Naive thymus-derived CD4-positive, alpha-beta T cell (primary cell): ENCODE results near the gene SLC37A2. TPM values are rescaled to one million over a fixed set of nuclear protein-coding genes. Genes with fewer than 3 reads are reported as not detected.

ENCODE experiments used
- ATAC-seq: fragments of 150-1000 bp; cut with Tn5 transposase; 2 replicates; pipeline ENCODE4 v1.10.0; 2021; ENCODE audit warnings: mild to moderate bottlenecking, moderate library complexity
- CTCF ChIA-PET: fragments of 350-600 bp; sonication (Branson Sonifier 250); formaldehyde crosslinking; loops from one replicate; lab custom pipeline; 2021; ENCODE audit warnings: antibody characterized with exemption; lab: Charles Lee
- POLR2A ChIA-PET: fragments of 350-600 bp; sonication (Branson Sonifier 250); formaldehyde crosslinking; loops from one replicate; lab custom pipeline; 2021; ENCODE audit warnings: antibody characterized with exemption, inconsistent platforms; lab: Charles Lee
- DNase-seq, 9 donors: peaks; one replicate each; pipeline versions ENCODE4 v3.0.0 to v3.0.0-alpha.2; 2020 to 2022; ENCODE audit warnings: mixed read lengths in 1 of 9
- H3K27ac ChIP-seq: one replicate; pipeline ENCODE4 v1.7.0; 2013; ENCODE audit warnings: mild to moderate bottlenecking, low read depth, low read length, moderate library complexity
- H3K27me3 ChIP-seq, 2 donors: one replicate each; pipeline ENCODE4 v1.7.0; 2013; ENCODE audit warnings: low read length in 2 of 2, mild to moderate bottlenecking in 2 of 2, moderate library complexity in 2 of 2; ENCODE audit not compliant: control insufficient read depth in 2 of 2, insufficient read depth in 2 of 2
- H3K36me3 ChIP-seq, 3 experiments: 1 replicate in 2 of 3; 2 replicates in 1 of 3; pipeline ENCODE4 v1.7.0; 2013; ENCODE audit warnings: low read length in 3 of 3, mild to moderate bottlenecking in 3 of 3, moderate library complexity in 1 of 3; ENCODE audit not compliant: insufficient read depth in 3 of 3, control insufficient read depth in 2 of 3
- H3K4me1 ChIP-seq, 2 donors: one replicate each; pipeline ENCODE4 v1.7.0; 2013; ENCODE audit warnings: low read length in 2 of 2, mild to moderate bottlenecking in 2 of 2, moderate library complexity in 1 of 2; ENCODE audit not compliant: control insufficient read depth in 2 of 2, insufficient read depth in 2 of 2
- H3K4me3 ChIP-seq: 2 replicates; pipeline ENCODE4 v1.7.0; 2013; ENCODE audit warnings: mild to moderate bottlenecking, low read length
- H3K9me3 ChIP-seq, 3 experiments: 1 replicate in 2 of 3; 2 replicates in 1 of 3; pipeline ENCODE4 v1.7.0; 2013; ENCODE audit warnings: low read length in 3 of 3; ENCODE audit not compliant: control insufficient read depth in 2 of 3
- H3K27ac Mint-ChIP-seq, 9 donors: one replicate each; pipeline ENCODE4 v1.8.0; 2020 to 2022; ENCODE audit warnings: mixed read lengths in 9 of 9, mild to moderate bottlenecking in 8 of 9, moderate library complexity in 5 of 9, inconsistent platforms in 2 of 9
- H3K27me3 Mint-ChIP-seq, 5 donors: one replicate each; pipeline ENCODE4 v1.8.0; 2021 to 2022; ENCODE audit warnings: mixed read lengths in 5 of 5, mild to moderate bottlenecking in 1 of 5
- H3K36me3 Mint-ChIP-seq, 5 donors: one replicate each; pipeline ENCODE4 v1.8.0; 2020 to 2022; ENCODE audit warnings: mixed read lengths in 5 of 5, mild to moderate bottlenecking in 3 of 5, inconsistent platforms in 1 of 5
- H3K4me1 Mint-ChIP-seq, 7 donors: one replicate each; pipeline ENCODE4 v1.8.0; 2020 to 2022; ENCODE audit warnings: mixed read lengths in 7 of 7, mild to moderate bottlenecking in 3 of 7, inconsistent platforms in 1 of 7
- H3K4me3 Mint-ChIP-seq, 10 donors: one replicate each; pipeline ENCODE4 v1.8.0; 2020 to 2022; ENCODE audit warnings: mild to moderate bottlenecking in 10 of 10, mixed read lengths in 10 of 10, moderate library complexity in 6 of 10, inconsistent platforms in 2 of 10
- H3K9me3 Mint-ChIP-seq, 11 donors: one replicate each; pipeline ENCODE4 v1.8.0; 2020 to 2022; ENCODE audit warnings: mixed read lengths in 11 of 11, mild to moderate bottlenecking in 4 of 11, inconsistent platforms in 1 of 11, moderate library complexity in 1 of 11
- intact Hi-C, 2 donors: fragments of 100-400 bp; cut with micrococcal nuclease; formaldehyde crosslinking; loops; one replicate each; pipeline ENCODE4 v1.15.1; 2023
- polyA plus RNA-seq, 2 donors: library from polyadenylated mRNA; unstranded; fragments of 300-500 nt; fragmentation: Illumina TruSeq; gene quantifications; one replicate each; pipeline ENCODE4 v1.2.3, GENCODE V29; 2021
- total RNA-seq, 6 experiments: library from RNA in 5 of 6; stranded (reverse) in 5 of 6; gene quantifications; 1 replicate in 5 of 6; 2 replicates in 1 of 6; pipeline ENCODE4 v1.2.3 and lab custom pipeline; 2021 to 2026

Gene SLC37A2
- total and polyA plus RNA-seq, 7 experiments from 2014 or later: 0.07 to 16.3 (median 1.9) TPM

GRCh38 chr11:125057693-125058016 is 5.5 kb upstream of the SLC37A2 start:
- POLR2A ChIA-PET: no interaction called here
- H3K4me1 Mint-ChIP-seq: peaks cover 0 to 10% (median 4%) of the 10 kb centered on the region in 7 donors
- H3K9me3 ChIP-seq: no peaks in the 10 kb centered on the region
- H3K4me3 Mint-ChIP-seq: no peak overlapping the region
- H3K4me1 ChIP-seq: no peaks in the 10 kb centered on the region
- peaks cover 4 to 30% (median 9%) of the 10 kb centered on the region in 5 donors for H3K27me3 Mint-ChIP-seq
- ATAC-seq (no peak), DNase-seq (no peak)
- H3K27ac ChIP-seq: no peak overlapping the region
- intact Hi-C loops: no loop called here
- no peak overlapping the region for H3K4me3 ChIP-seq
- peaks cover 0 to 6% (median 0%) of the 10 kb centered on the region in 11 donors for H3K9me3 Mint-ChIP-seq
- CTCF ChIA-PET: no interaction called here
- H3K27me3 ChIP-seq: no peaks in the 10 kb centered on the region
- no peaks in the 10 kb centered on the region for H3K36me3 ChIP-seq
- H3K36me3 Mint-ChIP-seq: peaks cover 0 to 5% (median 0%) of the 10 kb centered on the region in 5 donors
- H3K27ac Mint-ChIP-seq: no peak overlapping the region

GRCh38 chr11:125061281-125061680 is 1.8 kb upstream of the SLC37A2 start:
- Mint-ChIP-seq H3K4me1 (peaks cover 0 to 15% (median 10%) of the 10 kb centered on the region in 7 donors), H3K9me3 (peaks cover 0 to 2% (median 0%) of the 10 kb centered on the region in 11 donors), H3K36me3 (no peaks in the 10 kb centered on the region), H3K4me3 (peak overlapping the region in 3 of 10 donors; percentile 20 to 42 (median 25)), H3K27me3 (peaks cover 29 to 59% (median 33%) of the 10 kb centered on the region in 5 donors), H3K27ac (no peak overlapping the region)
- POLR2A ChIA-PET: no interaction called here
- Histone ChIP-seq H3K27me3 (peaks cover 0 to 10% of the 10 kb centered on the region in 2 donors), H3K4me3 (no peak overlapping the region), H3K27ac (no peak overlapping the region), H3K36me3 (no peaks in the 10 kb centered on the region), H3K4me1 (peaks cover 4 to 7% of the 10 kb centered on the region in 2 donors), H3K9me3 (no peaks in the 10 kb centered on the region)
- DNase-seq (no peak), ATAC-seq (no peak)
- intact Hi-C loops: loop anchor here in 1 of 2 donors (5.0 kb wide), 1 partner anchor 51 kb away; the partner anchor contains the start of gene TMEM218
- CTCF ChIA-PET: no interaction called here

- H3K4me1 ChIP-seq: peaks cover 4 to 7% of the 10 kb centered on the region in 2 donors
- ATAC-seq (peak; percentile 2), DNase-seq (peak in 1 of 9 donors; percentile 35)
- H3K27me3 Mint-ChIP-seq: peaks cover 35 to 61% (median 39%) of the 10 kb centered on the region in 5 donors
- H3K27ac ChIP-seq: no peak overlapping the region
- peaks cover 0 to 10% of the 10 kb centered on the region in 2 donors for H3K27me3 ChIP-seq
- no peaks in the 10 kb centered on the region for H3K9me3 ChIP-seq
- peak overlapping the region in 3 of 9 donors; percentile 28 to 59 (median 57) for H3K27ac Mint-ChIP-seq
- H3K9me3 Mint-ChIP-seq: no peaks in the 10 kb centered on the region
- intact Hi-C loops: loop anchor here in 1 of 2 donors (5.0 kb wide), 1 partner anchor 50 kb away; the partner anchor contains the start of gene TMEM218
- H3K4me3 Mint-ChIP-seq: peak overlapping the region; percentile 78 to 90 (median 86)
- H3K4me1 Mint-ChIP-seq: peaks cover 0 to 15% (median 10%) of the 10 kb centered on the region in 7 donors
- no peaks in the 10 kb centered on the region for H3K36me3 Mint-ChIP-seq
- H3K36me3 ChIP-seq: no peaks in the 10 kb centered on the region
- CTCF ChIA-PET: no interaction called here
- H3K4me3 ChIP-seq: peak overlapping the region; percentile 58
- POLR2A ChIA-PET: no interaction called here
Measured at GRCh38 chr11:125062218-125062930, 731 bp upstream of the SLC37A2 start.

- H3K27me3 Mint-ChIP-seq: peaks cover 45 to 68% (median 50%) of the 10 kb centered on the region in 5 donors
- H3K9me3 ChIP-seq: no peaks in the 10 kb centered on the region
Measured at GRCh38 chr11:125063429-125064043, 431 bp downstream of the SLC37A2 start.

GRCh38 chr11:125064070-125064469 is 965 bp downstream of the SLC37A2 start:
- CTCF ChIA-PET: no interaction called here
- Mint-ChIP-seq H3K9me3 (no peaks in the 10 kb centered on the region), H3K36me3 (peaks cover 0 to 3% (median 0%) of the 10 kb centered on the region in 5 donors), H3K4me3 (peak overlapping the region; percentile 48 to 89 (median 66)), H3K27ac (peak overlapping the region in 1 of 9 donors; percentile 62), H3K27me3 (peaks cover 47 to 68% (median 52%) of the 10 kb centered on the region in 5 donors), H3K4me1 (peaks cover 0 to 15% (median 10%) of the 10 kb centered on the region in 7 donors)
- no peak overlapping the region for H3K27ac ChIP-seq
- POLR2A ChIA-PET: no interaction called here
- peaks cover 4 to 7% of the 10 kb centered on the region in 2 donors for H3K4me1 ChIP-seq
- H3K9me3 ChIP-seq: no peaks in the 10 kb centered on the region
- H3K36me3 ChIP-seq: no peaks in the 10 kb centered on the region
- ATAC-seq (no peak), DNase-seq (no peak)
- peaks cover 0 to 10% of the 10 kb centered on the region in 2 donors for H3K27me3 ChIP-seq
- no peak overlapping the region for H3K4me3 ChIP-seq
- intact Hi-C loops: loop anchor here in 1 of 2 donors (5.0 kb wide), 1 partner anchor 48 kb away; the partner anchor contains the start of gene TMEM218

More at GRCh38 chr11:125063429-125064043, 431 bp downstream of the SLC37A2 start:
- peak in 2 of 9 donors; percentile 4 for DNase-seq
- H3K4me3 ChIP-seq: peak overlapping the region; percentile 58
- Mint-ChIP-seq H3K27ac (peak overlapping the region in 1 of 9 donors; percentile 62), H3K4me1 (peaks cover 0 to 15% (median 10%) of the 10 kb centered on the region in 7 donors), H3K4me3 (peak overlapping the region; percentile 48 to 90 (median 68)), H3K9me3 (no peaks in the 10 kb centered on the region), H3K36me3 (peaks cover 0 to 3% (median 0%) of the 10 kb centered on the region in 5 donors)
- POLR2A ChIA-PET: no interaction called here
- intact Hi-C loops: loop anchor here (1.0 to 5.0 kb wide), 2 partner anchors 48 to 49 kb away; partner anchors contain the start of gene TMEM218 (in 2 of the 2)
- ATAC-seq: peak; percentile 5
- no peak overlapping the region for H3K27ac ChIP-seq
- H3K27me3 ChIP-seq: peaks cover 0 to 10% of the 10 kb centered on the region in 2 donors
- peaks cover 4 to 7% of the 10 kb centered on the region in 2 donors for H3K4me1 ChIP-seq
- CTCF ChIA-PET: no interaction called here
- H3K36me3 ChIP-seq: no peaks in the 10 kb centered on the region

- ChIA-PET CTCF (no interaction called here), POLR2A (no interaction called here)
- DNase-seq: no peak
- Mint-ChIP-seq H3K4me3 (no peak overlapping the region), H3K27ac (no peak overlapping the region), H3K9me3 (no peaks in the 10 kb centered on the region), H3K4me1 (peaks cover 0 to 26% (median 10%) of the 10 kb centered on the region in 7 donors), H3K27me3 (peaks cover 37 to 65% (median 54%) of the 10 kb centered on the region in 5 donors), H3K36me3 (peaks cover 0 to 3% (median 0%) of the 10 kb centered on the region in 5 donors)
- intact Hi-C loops: no loop called here
- Histone ChIP-seq H3K27me3 (peaks cover 0 to 10% of the 10 kb centered on the region in 2 donors), H3K36me3 (no peaks in the 10 kb centered on the region), H3K4me1 (peaks cover 4 to 7% of the 10 kb centered on the region in 2 donors), H3K9me3 (no peaks in the 10 kb centered on the region), H3K27ac (no peak overlapping the region), H3K4me3 (no peak overlapping the region)
- no peak for ATAC-seq
Measured at GRCh38 chr11:125068368-125068767, 5.3 kb downstream of the SLC37A2 start.
